Keratinocyte (primary cell): ENCODE measurements around the gene PCDHA2.

Source experiments
- CTCF ChIP-seq, 3 experiments: IDR thresholded peaks in 1 of 3; conservative IDR thresholded peaks in 1 of 3; optimal IDR thresholded peaks in 1 of 3; 2 replicates in 2 of 3; 3 replicates in 1 of 3; pipeline versions ENCODE3 to v1.5.1; 2011; ENCODE audit warnings: low read length in 3 of 3, mild to moderate bottlenecking in 3 of 3, moderate library complexity in 2 of 3, control low read depth in 1 of 3, inconsistent platforms in 1 of 3; ENCODE audit not compliant: insufficient read depth in 2 of 3; ENCODE audit errors: extremely low read depth in 1 of 3
- EZH2 ChIP-seq: IDR thresholded peaks from one replicate; pipeline ENCODE4 v1.6.1; 2012; ENCODE audit warnings: inconsistent platforms, mild to moderate bottlenecking, low read length, moderate library complexity

DNA sequence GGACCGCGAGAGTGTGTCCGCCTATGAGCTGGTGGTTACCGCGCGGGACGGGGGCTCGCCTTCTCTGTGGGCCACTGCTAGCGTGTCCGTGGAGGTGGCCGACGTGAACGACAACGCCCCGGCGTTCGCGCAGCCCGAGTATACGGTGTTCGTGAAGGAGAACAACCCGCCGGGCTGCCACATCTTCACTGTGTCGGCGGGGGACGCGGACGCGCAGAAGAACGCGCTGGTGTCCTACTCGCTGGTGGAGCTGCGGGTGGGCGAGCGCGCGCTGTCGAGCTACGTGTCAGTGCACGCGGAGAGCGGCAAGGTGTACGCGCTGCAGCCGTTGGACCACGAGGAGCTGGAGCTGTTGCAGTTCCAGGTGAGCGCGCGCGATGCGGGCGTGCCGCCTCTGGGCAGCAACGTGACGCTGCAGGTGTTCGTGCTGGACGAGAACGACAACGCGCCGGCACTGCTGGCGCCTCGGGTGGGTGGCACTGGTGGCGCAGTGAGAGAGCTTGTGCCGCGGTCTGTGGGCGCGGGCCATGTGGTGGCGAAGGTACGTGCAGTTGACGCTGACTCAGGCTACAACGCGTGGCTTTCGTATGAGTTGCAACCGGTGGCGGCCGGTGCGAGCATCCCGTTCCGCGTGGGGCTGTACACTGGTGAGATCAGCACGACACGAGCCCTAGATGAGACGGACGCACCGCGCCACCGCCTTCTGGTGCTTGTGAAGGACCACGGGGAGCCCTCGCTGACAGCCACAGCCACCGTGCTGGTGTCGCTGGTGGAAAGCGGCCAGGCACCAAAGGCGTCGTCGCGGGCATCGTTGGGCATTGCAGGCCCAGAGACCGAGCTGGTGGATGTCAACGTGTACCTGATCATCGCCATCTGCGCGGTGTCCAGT, 41.2 kb downstream of the PCDHA2 start:
- TF ChIP-seq CTCF (optimal IDR thresholded peaks at IDR 0.05 in 1 of 3, IDR thresholded peaks at IDR 0.05 in 1 of 3, conservative IDR thresholded peaks at IDR 0.05 in 1 of 3; ENCODE audit: extremely low read depth in 1 of 3, insufficient read depth in 2 of 3, low read length in 3 of 3) (no peak), EZH2 (no peak)
